ENCODE measurements around the gene PICALM. TPM values are rescaled to one million over a fixed set of nuclear protein-coding genes. Genes with fewer than 3 reads are reported as not detected.
A peak's percentile ranks its signal among the peaks of the same experiment; 100 is the strongest.

Gene PICALM
- polyA plus RNA-seq, 2 of the 4 experiments (the other 2 are of a cell fraction): 113 to 195 TPM

DNA sequence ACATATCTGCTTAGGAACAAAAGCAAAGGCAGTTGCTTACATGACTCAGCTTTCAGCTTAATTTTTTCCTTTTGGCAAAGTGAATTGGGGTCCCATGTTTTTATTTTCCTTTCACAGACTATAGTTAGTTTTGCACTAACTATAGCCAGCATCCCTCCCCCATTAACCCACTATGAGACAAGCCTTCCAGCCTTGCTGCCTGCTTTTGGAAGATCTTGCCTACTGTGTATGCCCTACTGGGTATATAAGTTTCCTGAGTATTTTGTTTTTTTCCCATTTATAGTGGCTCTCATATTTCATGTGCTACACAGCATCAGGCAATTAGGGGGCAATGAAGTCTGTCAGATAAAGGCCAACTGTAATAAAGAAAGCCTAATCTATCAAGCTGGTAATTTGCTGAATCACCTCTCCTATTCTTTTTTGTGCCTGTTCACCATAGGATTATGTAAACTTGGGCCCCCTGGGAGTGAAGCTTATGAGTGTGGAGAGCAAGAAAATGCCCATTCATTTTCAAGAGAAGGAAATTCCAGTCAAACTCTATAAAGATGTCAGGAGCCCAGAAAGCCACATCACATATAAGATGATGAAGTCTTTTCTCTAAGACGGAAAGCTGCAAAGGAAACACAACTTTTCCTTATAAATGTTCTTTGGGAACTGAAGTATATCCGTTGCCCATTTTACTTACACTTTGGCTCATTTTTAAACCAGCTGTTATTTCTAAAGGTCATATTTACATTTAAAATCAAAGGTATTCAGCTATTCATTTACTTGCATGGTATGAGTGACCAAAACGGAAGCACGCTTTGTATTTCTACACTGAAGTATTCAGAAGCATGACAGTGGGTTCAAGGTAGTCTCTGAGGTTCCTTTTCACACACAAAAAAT, 149.7 kb downstream of the PICALM start:
- WGBS (ENCODE audit: missing lambda C conversion rate): 82% methylated on average over 4 of the region's 4 CpGs
- H3K4me2 ChIP-seq: no peak overlapping the region
- TF ChIP-seq, protein P1, sequence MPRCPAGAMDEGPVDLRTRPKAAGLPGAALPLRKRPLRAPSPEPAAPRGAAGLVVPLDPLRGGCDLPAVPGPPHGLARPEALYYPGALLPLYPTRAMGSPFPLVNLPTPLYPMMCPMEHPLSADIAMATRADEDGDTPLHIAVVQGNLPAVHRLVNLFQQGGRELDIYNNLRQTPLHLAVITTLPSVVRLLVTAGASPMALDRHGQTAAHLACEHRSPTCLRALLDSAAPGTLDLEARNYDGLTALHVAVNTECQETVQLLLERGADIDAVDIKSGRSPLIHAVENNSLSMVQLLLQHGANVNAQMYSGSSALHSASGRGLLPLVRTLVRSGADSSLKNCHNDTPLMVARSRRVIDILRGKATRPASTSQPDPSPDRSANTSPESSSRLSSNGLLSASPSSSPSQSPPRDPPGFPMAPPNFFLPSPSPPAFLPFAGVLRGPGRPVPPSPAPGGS (IDR thresholded peaks at IDR 0.05): no peak
- TF ChIP-seq MAFK (IDR thresholded peaks at IDR 0.05; ENCODE audit: partially characterized antibody): peak; percentile 36
- no peak overlapping the region for H3K27ac ChIP-seq
- no peak for DNase-seq (ENCODE audit: low read depth in 1 of 2, low spot score in 1 of 2)
- no peak overlapping the region for H3K4me3 ChIP-seq
- CTCF ChIA-PET: interaction anchor here (0.6 to 1.2 kb wide), 2 partner anchors 11 to 26 kb away, joined by 3 read pairs; no protein-coding TSS in a partner anchor
- ATAC-seq: no peak
- FAIRE-seq: no peak
- no peaks in the 10 kb centered on the region for H3K4me1 ChIP-seq
- no peaks in the 10 kb centered on the region for H3K9me3 ChIP-seq
- POLR2A ChIA-PET: no interaction called here

DNA sequence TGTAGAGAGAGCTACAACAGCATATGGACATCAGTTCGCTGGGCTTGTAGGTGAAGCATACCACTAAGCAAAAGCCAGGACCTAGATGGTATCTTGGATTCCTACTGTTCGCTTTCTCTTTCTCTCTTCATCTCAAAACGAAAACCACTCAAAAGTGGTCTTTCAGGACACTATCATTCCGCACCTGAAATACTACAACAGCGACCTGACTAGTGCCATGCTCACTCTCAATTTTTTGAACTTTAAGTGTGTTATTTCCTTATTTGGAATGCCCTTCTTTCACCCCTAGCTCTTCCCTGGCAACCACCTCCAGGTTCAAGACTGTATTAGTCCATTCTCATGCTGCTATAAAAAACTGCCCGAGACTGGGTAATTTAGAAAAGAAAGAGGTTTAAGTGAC, 154.5 kb downstream of the PICALM start:
- FAIRE-seq (no peak), DNase-seq (ENCODE audit: low read depth in 1 of 2, low spot score in 1 of 2) (no peak), ATAC-seq (no peak)
- Histone ChIP-seq H3K4me1 (no peaks in the 10 kb centered on the region), H3K4me3 (no peak overlapping the region), H3K9me3 (no peaks in the 10 kb centered on the region), H3K27ac (no peak overlapping the region), H3K4me2 (no peak overlapping the region)
- 58% methylated on average over 6 of the region's 6 CpGs for WGBS (ENCODE audit: missing lambda C conversion rate)
- TF ChIP-seq, protein P2, sequence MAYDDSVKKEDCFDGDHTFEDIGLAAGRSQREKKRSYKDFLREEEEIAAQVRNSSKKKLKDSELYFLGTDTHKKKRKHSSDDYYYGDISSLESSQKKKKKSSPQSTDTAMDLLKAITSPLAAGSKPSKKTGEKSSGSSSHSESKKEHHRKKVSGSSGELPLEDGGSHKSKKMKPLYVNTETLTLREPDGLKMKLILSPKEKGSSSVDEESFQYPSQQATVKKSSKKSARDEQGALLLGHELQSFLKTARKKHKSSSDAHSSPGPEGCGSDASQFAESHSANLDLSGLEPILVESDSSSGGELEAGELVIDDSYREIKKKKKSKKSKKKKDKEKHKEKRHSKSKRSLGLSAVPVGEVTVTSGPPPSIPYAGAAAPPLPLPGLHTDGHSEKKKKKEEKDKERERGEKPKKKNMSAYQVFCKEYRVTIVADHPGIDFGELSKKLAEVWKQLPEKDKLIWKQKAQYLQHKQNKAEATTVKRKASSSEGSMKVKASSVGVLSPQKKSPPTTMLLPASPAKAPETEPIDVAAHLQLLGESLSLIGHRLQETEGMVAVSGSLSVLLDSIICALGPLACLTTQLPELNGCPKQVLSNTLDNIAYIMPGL (CRISPR knock-in tag; IDR thresholded peaks at IDR 0.05; ENCODE audit: borderline replicate concordance): no peak
- TF ChIP-seq NPAS2 (CRISPR knock-in tag; IDR thresholded peaks at IDR 0.05; ENCODE audit: borderline replicate concordance) (no peak), HOXA7 (CRISPR knock-in tag; IDR thresholded peaks at IDR 0.05) (no peak), TP53 (CRISPR knock-in tag; IDR thresholded peaks at IDR 0.05) (no peak), NFE2L2 (conservative IDR thresholded peaks at IDR 0.05; ENCODE audit: low read length) (no peak), FOSB (CRISPR knock-in tag; IDR thresholded peaks at IDR 0.05) (no peak), CHD4 (IDR thresholded peaks at IDR 0.05; ENCODE audit: borderline replicate concordance) (no peak), EHF (CRISPR knock-in tag; IDR thresholded peaks at IDR 0.05) (no peak)
- TF ChIP-seq, protein P1 (IDR thresholded peaks at IDR 0.05): no peak
- TF ChIP-seq, protein P3, sequence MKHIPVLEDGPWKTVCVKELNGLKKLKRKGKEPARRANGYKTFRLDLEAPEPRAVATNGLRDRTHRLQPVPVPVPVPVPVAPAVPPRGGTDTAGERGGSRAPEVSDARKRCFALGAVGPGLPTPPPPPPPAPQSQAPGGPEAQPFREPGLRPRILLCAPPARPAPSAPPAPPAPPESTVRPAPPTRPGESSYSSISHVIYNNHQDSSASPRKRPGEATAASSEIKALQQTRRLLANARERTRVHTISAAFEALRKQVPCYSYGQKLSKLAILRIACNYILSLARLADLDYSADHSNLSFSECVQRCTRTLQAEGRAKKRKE (CRISPR knock-in tag; IDR thresholded peaks at IDR 0.05; ENCODE audit: low read depth): no peak
- POLR2A ChIA-PET: no interaction called here
- CTCF ChIA-PET: interaction anchor here (1.0 to 2.1 kb wide), 3 partner anchors 10 to 304 kb away, joined by 3 to 5 read pairs (median 3); no protein-coding TSS in a partner anchor

DNA sequence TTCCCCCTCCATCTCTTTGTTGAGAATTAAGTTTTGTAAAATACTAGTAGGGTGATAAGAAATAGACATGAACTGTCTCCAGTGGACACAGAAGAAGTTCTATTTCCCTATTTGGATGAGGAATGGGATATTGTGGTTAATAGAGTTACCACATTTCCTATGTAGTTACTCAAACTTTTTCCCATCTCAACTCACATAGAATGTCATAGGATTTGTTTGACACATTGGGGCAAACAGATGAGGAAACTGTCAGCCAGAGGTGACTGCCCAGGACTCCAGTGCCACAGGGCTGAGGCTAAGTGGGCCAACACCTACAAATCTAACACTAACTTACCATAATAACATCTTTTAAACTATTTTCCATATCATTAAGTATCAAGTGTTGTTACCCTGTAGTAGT, 155.4 kb downstream of the PICALM start:
- H3K4me1 ChIP-seq: no peaks in the 10 kb centered on the region
- H3K4me2 ChIP-seq: no peak overlapping the region
- no peak overlapping the region for H3K4me3 ChIP-seq
- DNase-seq (ENCODE audit: low read depth in 1 of 2, low spot score in 1 of 2): no peak
- no peak for ATAC-seq
- POLR2A ChIA-PET: no interaction called here
- no peak overlapping the region for H3K27ac ChIP-seq
- CTCF ChIA-PET: interaction anchor here (1.2 to 2.1 kb wide), 2 partner anchors 9 to 11 kb away, joined by 3 to 5 read pairs; no protein-coding TSS in a partner anchor
- no peaks in the 10 kb centered on the region for H3K9me3 ChIP-seq
- FAIRE-seq: no peak
- TF ChIP-seq, protein P4, sequence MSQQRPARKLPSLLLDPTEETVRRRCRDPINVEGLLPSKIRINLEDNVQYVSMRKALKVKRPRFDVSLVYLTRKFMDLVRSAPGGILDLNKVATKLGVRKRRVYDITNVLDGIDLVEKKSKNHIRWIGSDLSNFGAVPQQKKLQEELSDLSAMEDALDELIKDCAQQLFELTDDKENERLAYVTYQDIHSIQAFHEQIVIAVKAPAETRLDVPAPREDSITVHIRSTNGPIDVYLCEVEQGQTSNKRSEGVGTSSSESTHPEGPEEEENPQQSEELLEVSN (IDR thresholded peaks at IDR 0.05; ENCODE audit: borderline replicate concordance, low read depth): no peak
- no peak for TF ChIP-seq CEBPB (IDR thresholded peaks at IDR 0.05)
- TF ChIP-seq ZFP36 (IDR thresholded peaks at IDR 0.05; ENCODE audit: borderline replicate concordance, partially characterized antibody): no peak
- TF ChIP-seq RNF2 (IDR thresholded peaks at IDR 0.05; ENCODE audit: borderline replicate concordance, low read depth): no peak
- no peak for TF ChIP-seq MAFK (IDR thresholded peaks at IDR 0.05; ENCODE audit: partially characterized antibody)
- no peak for TF ChIP-seq TP53 (CRISPR knock-in tag; IDR thresholded peaks at IDR 0.05)
- TF ChIP-seq PHF8 (IDR thresholded peaks at IDR 0.05; ENCODE audit: borderline replicate concordance, low read depth): no peak
- TF ChIP-seq KDM1A (IDR thresholded peaks at IDR 0.05; ENCODE audit: low read depth): no peak
- TF ChIP-seq RARB (CRISPR knock-in tag; IDR thresholded peaks at IDR 0.05): no peak
- no peak for TF ChIP-seq RCOR1 (IDR thresholded peaks at IDR 0.05; ENCODE audit: low read depth, low read length)
- no peak for TF ChIP-seq HEYL (CRISPR knock-in tag; IDR thresholded peaks at IDR 0.05)
- TF ChIP-seq, protein P5, sequence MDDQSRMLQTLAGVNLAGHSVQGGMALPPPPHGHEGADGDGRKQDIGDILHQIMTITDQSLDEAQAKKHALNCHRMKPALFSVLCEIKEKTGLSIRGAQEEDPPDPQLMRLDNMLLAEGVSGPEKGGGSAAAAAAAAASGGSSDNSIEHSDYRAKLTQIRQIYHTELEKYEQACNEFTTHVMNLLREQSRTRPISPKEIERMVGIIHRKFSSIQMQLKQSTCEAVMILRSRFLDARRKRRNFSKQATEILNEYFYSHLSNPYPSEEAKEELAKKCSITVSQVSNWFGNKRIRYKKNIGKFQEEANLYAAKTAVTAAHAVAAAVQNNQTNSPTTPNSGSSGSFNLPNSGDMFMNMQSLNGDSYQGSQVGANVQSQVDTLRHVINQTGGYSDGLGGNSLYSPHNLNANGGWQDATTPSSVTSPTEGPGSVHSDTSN (IDR thresholded peaks at IDR 0.05): no peak
- TF ChIP-seq KDM5A (IDR thresholded peaks at IDR 0.05): no peak
- TF ChIP-seq HDAC2 (IDR thresholded peaks at IDR 0.05): no peak
- no peak for TF ChIP-seq HOXB5 (CRISPR knock-in tag; IDR thresholded peaks at IDR 0.05)

Data from A549 (cell line).